Activated naive CD4-positive, alpha-beta T cell treated with anti-CD3 and anti-CD28 coated beads, Interleukin-2, amount 50 U/mL, for 16 hours (primary cell): ENCODE data around the gene PINK1.
A peak's percentile ranks its signal among the peaks of the same experiment; 100 is the strongest.

Experiments used
- DNase-seq: peaks from one replicate; pipeline ENCODE4 v3.0.0-alpha.2; 2020

PINK1 gene

GRCh38 chr1:20682571-20683236 is 49.4 kb downstream of the PINK1 start:
- DNase-seq = no peak

- DNase-seq = no peak
Measured at GRCh38 chr1:20683614-20684013, 50.4 kb downstream of the PINK1 start.

- DNase-seq = no peak
Measured at GRCh38 chr1:20684050-20684620, 50.9 kb downstream of the PINK1 start.

GRCh38 chr1:20684651-20685050 is 51.4 kb downstream of the PINK1 start:
- no peak for DNase-seq

- DNase-seq = no peak
Measured at GRCh38 chr1:20685099-20685662, 51.9 kb downstream of the PINK1 start.

GRCh38 chr1:20685741-20686140 is 52.5 kb downstream of the PINK1 start:
- no peak for DNase-seq

- no peak for DNase-seq
Measured at GRCh38 chr1:20686883-20687725, 53.8 kb downstream of the PINK1 start.

- DNase-seq = no peak
Measured at GRCh38 chr1:20689645-20690056, 56.4 kb downstream of the PINK1 start.

GRCh38 chr1:20691872-20692271 is 58.6 kb downstream of the PINK1 start:
- DNase-seq = no peak

GRCh38 chr1:20693623-20694022 is 60.4 kb downstream of the PINK1 start:
- DNase-seq = no peak

GRCh38 chr1:20695515-20695914 is 62.3 kb downstream of the PINK1 start:
- no peak for DNase-seq

- DNase-seq = peak; percentile 79
Measured at GRCh38 chr1:20696397-20697333, 63.4 kb downstream of the PINK1 start.

GRCh38 chr1:20697563-20697962 is 64.3 kb downstream of the PINK1 start:
- no peak for DNase-seq

- no peak for DNase-seq
Measured at GRCh38 chr1:20698195-20698910, 65.1 kb downstream of the PINK1 start.

GRCh38 chr1:20699558-20699957 is 66.3 kb downstream of the PINK1 start:
- no peak for DNase-seq

GRCh38 chr1:20700636-20701215 is 67.5 kb downstream of the PINK1 start:
- no peak for DNase-seq
